ENCODE results near the gene PTPRA. TPM values are rescaled to one million over a fixed set of nuclear protein-coding genes. Genes with fewer than 3 reads are reported as not detected.

PTPRA gene
- total RNA-seq, 2 experiments from 2014 or later: 66.4 to 83.9 TPM

DNA sequence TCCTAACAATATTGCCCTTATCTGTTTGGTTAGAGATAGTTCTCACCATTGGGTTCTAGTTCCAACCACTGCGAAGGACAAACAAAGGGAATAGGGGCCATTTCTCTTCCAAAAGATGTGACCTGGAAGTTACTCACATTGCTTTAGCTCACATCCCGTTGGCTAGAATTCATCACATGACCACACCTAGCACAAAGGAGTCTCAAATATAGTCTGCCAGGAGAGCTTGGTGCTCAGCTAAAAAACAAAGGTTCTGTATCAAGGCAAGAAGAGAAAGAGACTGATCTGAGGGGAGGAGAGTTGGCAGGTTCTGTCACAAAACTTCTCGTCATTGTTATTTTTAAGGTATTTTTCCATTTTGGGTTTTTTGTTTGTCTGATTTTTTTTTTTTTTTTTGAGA, 100.3 kb downstream of the PTPRA start:
- Mint-ChIP-seq H3K36me3 (ENCODE audit: low read depth) (peaks cover 13% of the 10 kb centered on the region), H3K27ac (no peak overlapping the region), H3K4me3 (no peak overlapping the region), H3K9me3 (no peaks in the 10 kb centered on the region), H3K27me3 (no peaks in the 10 kb centered on the region), H3K4me1 (peaks cover 10% of the 10 kb centered on the region)
- DNase-seq: no peak
- CTCF ChIA-PET: interaction anchor here (0.6 to 1.5 kb wide), 5 partner anchors 8 to 411 kb away, joined by 3 read pairs; no protein-coding TSS in a partner anchor
- POLR2A ChIA-PET: no interaction called here

- peaks cover 14% of the 10 kb centered on the region for H3K4me1 Mint-ChIP-seq
- no peaks in the 10 kb centered on the region for H3K27me3 Mint-ChIP-seq
- no peak overlapping the region for H3K27ac Mint-ChIP-seq
- ChIA-PET CTCF (interaction anchor here (0.7 kb wide), 1 partner anchor 36 kb away, joined by 3 read pairs; no protein-coding TSS in a partner anchor), POLR2A (no interaction called here)
- no peak for DNase-seq
- H3K36me3 Mint-ChIP-seq (ENCODE audit: low read depth): peaks cover 9% of the 10 kb centered on the region
- no peak overlapping the region for H3K4me3 Mint-ChIP-seq
- no peaks in the 10 kb centered on the region for H3K9me3 Mint-ChIP-seq
Measured at GRCh38 chr20:2978519-2978918, 105.2 kb downstream of the PTPRA start.

DNA sequence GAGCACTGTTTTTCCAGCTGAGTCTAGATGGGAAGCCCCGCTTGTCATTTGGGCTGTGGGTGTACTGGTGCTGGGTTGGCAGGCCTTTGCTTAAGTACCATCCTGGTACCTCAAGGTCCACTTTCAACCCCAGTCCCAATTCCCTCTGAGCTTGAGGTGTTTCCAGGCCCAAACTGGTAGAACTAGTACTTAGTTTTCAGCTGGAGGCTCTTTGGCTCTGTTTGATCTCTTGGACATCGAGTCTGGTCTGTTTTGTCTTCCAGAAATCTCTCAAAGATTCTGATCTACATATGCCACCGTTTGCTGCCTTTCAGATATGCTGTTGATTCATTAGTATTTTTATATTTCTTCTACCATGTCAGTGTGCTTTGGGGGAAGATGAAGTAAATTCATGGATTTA, 108.4 kb downstream of the PTPRA start:
- POLR2A ChIA-PET: interaction anchor here (0.6 kb wide), 1 partner anchor 10 kb away, joined by 5 read pairs; no protein-coding TSS in a partner anchor
- no peaks in the 10 kb centered on the region for H3K9me3 Mint-ChIP-seq
- H3K27me3 Mint-ChIP-seq: no peaks in the 10 kb centered on the region
- peaks cover 12% of the 10 kb centered on the region for H3K36me3 Mint-ChIP-seq (ENCODE audit: low read depth)
- no peak overlapping the region for H3K4me3 Mint-ChIP-seq
- H3K4me1 Mint-ChIP-seq: peaks cover 24% of the 10 kb centered on the region
- CTCF ChIA-PET: interaction anchor here (0.9 kb wide), 1 partner anchor 9 kb away, joined by 3 read pairs; no protein-coding TSS in a partner anchor
- no peak overlapping the region for H3K27ac Mint-ChIP-seq
- DNase-seq: no peak

DNA sequence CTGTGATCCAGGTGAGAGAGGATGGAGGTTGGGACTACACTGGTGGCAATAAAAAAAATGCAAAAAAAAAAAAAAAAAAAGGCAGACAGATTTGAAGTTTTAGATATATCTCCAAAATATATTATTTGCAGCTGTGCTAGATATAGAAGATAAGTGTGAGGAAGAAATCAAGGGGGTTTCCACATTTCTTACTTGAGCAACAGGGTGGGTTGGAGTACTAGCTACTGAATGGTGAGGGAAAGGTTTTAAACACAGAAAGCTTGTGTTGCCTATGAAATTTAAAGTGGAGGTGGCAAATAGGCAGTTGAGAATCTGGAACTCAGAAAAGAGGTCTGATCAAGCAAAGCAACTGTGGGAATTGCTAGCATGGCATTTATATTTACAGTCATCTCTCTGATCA, 110.2 kb downstream of the PTPRA start:
- peaks cover 29% of the 10 kb centered on the region for H3K36me3 Mint-ChIP-seq (ENCODE audit: low read depth)
- CTCF ChIA-PET: interaction anchor here (0.6 to 0.9 kb wide), 3 partner anchors 13 to 718 kb away, joined by 3 read pairs; no protein-coding TSS in a partner anchor
- no peaks in the 10 kb centered on the region for H3K27me3 Mint-ChIP-seq
- no peak overlapping the region for H3K27ac Mint-ChIP-seq
- H3K4me3 Mint-ChIP-seq: no peak overlapping the region
- H3K4me1 Mint-ChIP-seq: peaks cover 33% of the 10 kb centered on the region
- H3K9me3 Mint-ChIP-seq: no peaks in the 10 kb centered on the region
- POLR2A ChIA-PET: no interaction called here
- no peak for DNase-seq

DNA sequence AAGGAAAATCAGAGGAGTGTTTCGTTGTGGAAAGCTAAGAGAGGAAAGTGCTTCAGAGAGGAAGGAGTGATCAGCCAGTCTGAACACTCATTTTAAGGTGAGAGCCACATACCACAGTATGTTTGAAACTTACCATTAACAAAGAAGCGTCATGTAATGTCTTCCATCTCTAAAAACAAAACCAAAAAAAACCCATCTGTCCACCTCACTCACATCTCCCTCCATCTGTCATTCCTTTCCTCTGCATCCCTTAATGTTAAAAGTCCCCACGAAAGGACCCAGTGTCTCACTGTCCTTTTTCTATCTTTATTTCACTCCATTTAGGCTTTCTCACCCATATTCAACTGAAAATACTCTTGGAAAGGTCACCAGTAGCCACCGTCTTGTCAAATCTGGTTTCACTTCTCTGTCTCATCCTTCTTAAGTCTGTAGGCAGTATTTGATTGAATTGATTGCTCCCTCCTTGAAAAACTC, 110.8 kb downstream of the PTPRA start:
- H3K9me3 Mint-ChIP-seq: no peaks in the 10 kb centered on the region
- H3K36me3 Mint-ChIP-seq (ENCODE audit: low read depth): peaks cover 34% of the 10 kb centered on the region
- peaks cover 35% of the 10 kb centered on the region for H3K4me1 Mint-ChIP-seq
- ChIA-PET CTCF (interaction anchor here (0.6 to 0.9 kb wide), 3 partner anchors 12 to 717 kb away, joined by 3 read pairs; no protein-coding TSS in a partner anchor), POLR2A (no interaction called here)
- DNase-seq: no peak
- H3K27me3 Mint-ChIP-seq: no peaks in the 10 kb centered on the region
- H3K4me3 Mint-ChIP-seq: no peak overlapping the region
- H3K27ac Mint-ChIP-seq: no peak overlapping the region

DNA sequence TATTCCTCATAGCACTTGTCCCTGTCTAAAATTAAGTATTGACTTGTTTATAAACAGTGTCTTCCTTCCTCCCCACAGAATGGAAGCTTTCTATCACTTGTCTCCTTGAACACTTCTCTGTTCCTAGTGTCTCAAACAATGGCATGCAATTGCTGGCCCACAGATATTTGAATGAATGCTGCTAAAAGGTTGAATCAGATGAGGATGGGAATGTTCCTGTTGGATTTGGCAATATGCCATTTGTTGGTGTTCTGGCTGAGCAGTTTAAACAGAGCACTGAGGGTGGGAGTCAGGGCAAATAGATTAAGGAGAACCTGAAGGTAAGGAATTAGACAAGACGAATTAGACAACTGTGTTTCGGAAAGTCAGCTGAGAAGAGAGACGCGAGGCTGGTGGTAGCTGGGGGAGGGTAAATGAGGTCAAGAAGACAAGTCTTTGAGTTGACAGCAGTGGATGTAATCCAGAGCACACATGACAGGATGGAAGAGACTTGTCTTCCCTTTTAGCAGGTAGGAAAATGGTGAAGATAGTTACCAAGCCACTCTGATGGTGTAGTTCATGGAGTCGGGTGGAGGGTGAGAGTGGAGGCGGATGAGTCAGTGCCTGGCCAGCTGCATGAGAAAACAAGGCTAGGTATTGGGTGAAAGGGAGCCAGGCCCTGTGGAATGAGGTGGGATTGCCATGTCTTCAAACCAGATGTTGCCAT, 111.8 kb downstream of the PTPRA start:
- Mint-ChIP-seq H3K36me3 (ENCODE audit: low read depth) (peaks cover 40% of the 10 kb centered on the region), H3K9me3 (no peaks in the 10 kb centered on the region), H3K4me3 (no peak overlapping the region), H3K27me3 (no peaks in the 10 kb centered on the region), H3K4me1 (peaks cover 44% of the 10 kb centered on the region), H3K27ac (no peak overlapping the region)
- ChIA-PET POLR2A (no interaction called here), CTCF (interaction anchor here (1.2 to 1.3 kb wide), 2 partner anchors 27 to 30 kb away, joined by 3 to 4 read pairs; no protein-coding TSS in a partner anchor)
- DNase-seq: no peak

GRCh38 chr20:2986466-2986865, 113.2 kb downstream of the PTPRA start:
- CTCF ChIA-PET: interaction anchor here (0.6 to 1.0 kb wide), 2 partner anchors 16 to 46 kb away, joined by 3 read pairs; no protein-coding TSS in a partner anchor
- H3K36me3 Mint-ChIP-seq (ENCODE audit: low read depth): peaks cover 51% of the 10 kb centered on the region
- POLR2A ChIA-PET: interaction anchor here (0.7 kb wide), 1 partner anchor 31 kb away, joined by 3 read pairs; no protein-coding TSS in a partner anchor
- H3K27ac Mint-ChIP-seq: no peak overlapping the region
- H3K9me3 Mint-ChIP-seq: no peaks in the 10 kb centered on the region
- peaks cover 48% of the 10 kb centered on the region for H3K4me1 Mint-ChIP-seq
- no peaks in the 10 kb centered on the region for H3K27me3 Mint-ChIP-seq
- no peak overlapping the region for H3K4me3 Mint-ChIP-seq
- DNase-seq: peak; percentile 37

DNA sequence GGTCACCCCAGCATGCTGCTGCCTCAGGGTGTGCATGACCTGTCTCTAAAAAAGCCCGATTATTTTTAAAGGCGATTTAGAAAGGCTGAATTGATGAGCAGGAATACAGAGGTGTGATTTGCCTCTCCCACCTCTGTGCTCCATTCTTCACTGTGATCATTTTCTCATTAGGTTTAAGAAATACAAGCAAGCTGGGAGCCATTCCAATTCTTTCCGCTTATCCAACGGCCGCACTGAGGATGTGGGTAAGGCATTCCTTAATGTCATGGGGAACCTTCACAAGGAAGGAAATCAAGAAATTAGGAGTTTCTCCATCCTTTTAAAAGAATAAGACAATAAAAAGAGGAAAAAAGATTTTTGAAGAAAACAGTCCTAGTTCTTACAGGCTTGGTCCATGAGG, 114.6 kb downstream of the PTPRA start:
- no peak for DNase-seq
- H3K27me3 Mint-ChIP-seq: no peaks in the 10 kb centered on the region
- peaks cover 59% of the 10 kb centered on the region for H3K36me3 Mint-ChIP-seq (ENCODE audit: low read depth)
- ChIA-PET POLR2A (no interaction called here), CTCF (no interaction called here)
- H3K4me3 Mint-ChIP-seq: no peak overlapping the region
- H3K9me3 Mint-ChIP-seq: no peaks in the 10 kb centered on the region
- peaks cover 45% of the 10 kb centered on the region for H3K4me1 Mint-ChIP-seq
- H3K27ac Mint-ChIP-seq: no peak overlapping the region

GRCh38 chr20:2991532-2991931, 118.3 kb downstream of the PTPRA start:
- ChIA-PET POLR2A (no interaction called here), CTCF (interaction anchor here (1.4 kb wide), 1 partner anchor 11 kb away, joined by 3 read pairs; no protein-coding TSS in a partner anchor)
- no peaks in the 10 kb centered on the region for H3K27me3 Mint-ChIP-seq
- no peak for DNase-seq
- no peaks in the 10 kb centered on the region for H3K9me3 Mint-ChIP-seq
- H3K27ac Mint-ChIP-seq: no peak overlapping the region
- H3K36me3 Mint-ChIP-seq (ENCODE audit: low read depth): peaks cover 67% of the 10 kb centered on the region
- peaks cover 36% of the 10 kb centered on the region for H3K4me1 Mint-ChIP-seq
- no peak overlapping the region for H3K4me3 Mint-ChIP-seq

DNA sequence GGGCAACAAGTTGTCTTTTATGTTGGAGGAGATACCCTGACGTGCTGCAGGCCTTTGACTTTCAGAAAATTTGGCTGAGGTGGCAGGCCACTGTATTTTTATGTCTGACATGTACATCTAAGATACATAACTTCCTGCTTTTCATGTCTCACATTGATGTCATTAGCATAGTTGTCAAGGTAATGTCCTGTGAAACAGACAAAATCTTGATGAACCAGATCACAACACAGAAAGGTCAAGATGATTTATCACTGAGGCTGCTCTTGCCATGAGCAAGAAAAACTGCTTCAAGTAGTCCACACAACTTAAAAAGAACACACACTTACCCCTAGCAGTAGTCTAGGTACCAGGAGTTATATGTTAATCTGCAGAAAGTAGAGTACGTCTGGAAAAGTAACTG, 120.0 kb downstream of the PTPRA start:
- Mint-ChIP-seq H3K4me1 (peaks cover 20% of the 10 kb centered on the region), H3K9me3 (no peaks in the 10 kb centered on the region), H3K27ac (no peak overlapping the region), H3K27me3 (no peaks in the 10 kb centered on the region), H3K4me3 (no peak overlapping the region), H3K36me3 (ENCODE audit: low read depth) (peaks cover 51% of the 10 kb centered on the region)
- CTCF ChIA-PET: interaction anchor here (1.8 kb wide), 1 partner anchor 326 kb away, joined by 4 read pairs; no protein-coding TSS in a partner anchor
- no peak for DNase-seq
- POLR2A ChIA-PET: no interaction called here

- POLR2A ChIA-PET: no interaction called here
- Mint-ChIP-seq H3K27me3 (no peaks in the 10 kb centered on the region), H3K4me1 (peaks cover under 1% of the 10 kb centered on the region), H3K36me3 (ENCODE audit: low read depth) (peaks cover 33% of the 10 kb centered on the region), H3K4me3 (no peak overlapping the region), H3K9me3 (no peaks in the 10 kb centered on the region), H3K27ac (no peak overlapping the region)
- DNase-seq: no peak
- CTCF ChIA-PET: interaction anchor here (0.5 to 1.5 kb wide), 4 partner anchors 12 to 111 kb away, joined by 3 to 4 read pairs (median 3); no protein-coding TSS in a partner anchor
Measured at GRCh38 chr20:2995796-2996195, 122.5 kb downstream of the PTPRA start.

DNA sequence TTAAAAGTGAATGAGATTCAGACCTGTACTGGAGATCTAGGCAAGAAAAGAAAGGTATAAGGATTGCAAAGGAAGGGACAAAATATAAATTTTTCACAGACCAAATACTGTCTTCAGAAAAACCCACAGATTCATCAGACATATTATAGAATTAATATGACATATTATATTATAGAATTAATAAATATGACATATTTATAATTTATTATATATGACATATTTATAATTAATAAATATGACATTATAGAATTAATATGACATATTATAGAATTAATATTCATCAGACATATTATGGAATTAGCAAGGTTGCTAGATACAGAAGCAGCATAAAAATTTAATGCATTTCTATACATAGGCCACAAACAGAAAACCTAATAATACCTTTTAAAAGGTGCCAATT, 125.4 kb downstream of the PTPRA start:
- DNase-seq: no peak
- POLR2A ChIA-PET: no interaction called here
- Mint-ChIP-seq H3K27me3 (no peaks in the 10 kb centered on the region), H3K4me1 (no peaks in the 10 kb centered on the region), H3K9me3 (no peaks in the 10 kb centered on the region), H3K36me3 (ENCODE audit: low read depth) (peaks cover 16% of the 10 kb centered on the region), H3K4me3 (no peak overlapping the region), H3K27ac (no peak overlapping the region)
- CTCF ChIA-PET: no interaction called here

GRCh38 chr20:3000852-3001523, 127.7 kb downstream of the PTPRA start:
- H3K27ac Mint-ChIP-seq: peak overlapping the region; percentile 11
- H3K36me3 Mint-ChIP-seq (ENCODE audit: low read depth): peaks cover 14% of the 10 kb centered on the region
- POLR2A ChIA-PET: interaction anchor here (0.6 to 0.9 kb wide), 2 partner anchors 14 to 128 kb away, joined by 3 to 6 read pairs; partner anchors contain the start of gene PTPRA
- H3K9me3 Mint-ChIP-seq: no peaks in the 10 kb centered on the region
- H3K4me3 Mint-ChIP-seq: no peak overlapping the region
- CTCF ChIA-PET: interaction anchor here (0.6 to 1.5 kb wide), 7 partner anchors 10 to 280 kb away, joined by 3 to 5 read pairs (median 4); no protein-coding TSS in a partner anchor
- H3K4me1 Mint-ChIP-seq: no peaks in the 10 kb centered on the region
- no peaks in the 10 kb centered on the region for H3K27me3 Mint-ChIP-seq
- DNase-seq: peak; percentile 61

Measured in activated CD4-positive, alpha-beta T cell treated with anti-CD3 and anti-CD28 coated beads, Interleukin-2, amount 10 ng/mL, durations not matched to agents 7 days and 5 days (primary cell).